CD8-positive, alpha-beta memory T cell (primary cell): ENCODE measurements around the gene SLC25A41. TPM values are rescaled to one million over a fixed set of nuclear protein-coding genes. Genes with fewer than 3 reads are reported as not detected.

Experiments
- CTCF ChIA-PET: fragments of 350-600 bp; sonication (Branson Sonifier 250); formaldehyde crosslinking; loops from one replicate; lab custom pipeline; 2021; ENCODE audit warnings: antibody characterized with exemption; lab: Charles Lee
- POLR2A ChIA-PET: fragments of 350-600 bp; sonication (Branson Sonifier 250); formaldehyde crosslinking; loops from one replicate; lab custom pipeline; 2021; ENCODE audit warnings: antibody characterized with exemption; lab: Charles Lee
- DNase-seq, 5 donors: peaks; one replicate each; pipeline versions ENCODE4 v3.0.0 to v3.0.0-alpha.2; 2020 to 2022; ENCODE audit warnings: mixed read lengths in 1 of 5
- H3K27ac ChIP-seq: one replicate; pipeline ENCODE4 v1.7.0; 2013; ENCODE audit warnings: low read depth, mild to moderate bottlenecking, low read length, moderate library complexity
- H3K27me3 ChIP-seq: 2 replicates; pipeline ENCODE4 v1.7.0; 2013; ENCODE audit warnings: low read length, mild to moderate bottlenecking; ENCODE audit not compliant: insufficient read depth, poor library complexity, severe bottlenecking
- H3K36me3 ChIP-seq: 2 replicates; pipeline ENCODE4 v1.7.0; 2013; ENCODE audit warnings: mild to moderate bottlenecking, low read length, moderate library complexity; ENCODE audit not compliant: insufficient read depth
- H3K4me1 ChIP-seq: 2 replicates; pipeline ENCODE4 v1.7.0; 2013; ENCODE audit warnings: mild to moderate bottlenecking, low read length, moderate library complexity; ENCODE audit not compliant: insufficient read depth
- H3K4me3 ChIP-seq: 2 replicates; pipeline ENCODE4 v1.7.0; 2013; ENCODE audit warnings: mild to moderate bottlenecking, low read length
- H3K9me3 ChIP-seq: 2 replicates; pipeline ENCODE4 v1.7.0; 2013; ENCODE audit warnings: mild to moderate bottlenecking, low read length
- H3K27ac Mint-ChIP-seq, 8 donors: one replicate each; pipeline ENCODE4 v1.8.0; 2020 to 2021; ENCODE audit warnings: mixed read lengths in 8 of 8, mild to moderate bottlenecking in 6 of 8, inconsistent platforms in 3 of 8, moderate library complexity in 3 of 8
- H3K27me3 Mint-ChIP-seq, 2 donors: one replicate each; pipeline ENCODE4 v1.8.0; 2020 to 2021; ENCODE audit warnings: mixed read lengths in 2 of 2, mild to moderate bottlenecking in 1 of 2, moderate library complexity in 1 of 2
- H3K36me3 Mint-ChIP-seq, 3 donors: one replicate each; pipeline ENCODE4 v1.8.0; 2020 to 2021; ENCODE audit warnings: mixed read lengths in 3 of 3, inconsistent platforms in 1 of 3, mild to moderate bottlenecking in 1 of 3
- H3K4me1 Mint-ChIP-seq, 3 donors: one replicate each; pipeline ENCODE4 v1.8.0; 2020 to 2021; ENCODE audit warnings: mixed read lengths in 3 of 3, inconsistent platforms in 1 of 3, mild to moderate bottlenecking in 1 of 3
- H3K4me3 Mint-ChIP-seq, 7 donors: one replicate each; pipeline ENCODE4 v1.8.0; 2020 to 2021; ENCODE audit warnings: mixed read lengths in 7 of 7, mild to moderate bottlenecking in 6 of 7, moderate library complexity in 4 of 7, inconsistent platforms in 2 of 7
- H3K9me3 Mint-ChIP-seq, 5 donors: one replicate each; pipeline ENCODE4 v1.8.0; 2020 to 2022; ENCODE audit warnings: mixed read lengths in 5 of 5, mild to moderate bottlenecking in 3 of 5, moderate library complexity in 2 of 5, inconsistent platforms in 1 of 5
- polyA plus RNA-seq: library from polyadenylated mRNA; unstranded; fragments of 300-500 nt; fragmentation: Illumina TruSeq; gene quantifications from one replicate; pipeline ENCODE4 v1.2.3, GENCODE V29; 2021
- total RNA-seq, 2 experiments: library from RNA; stranded (reverse); gene quantifications; one replicate each; pipeline ENCODE4 v1.2.3, GENCODE V29; 2021

The SLC25A41 gene
- total and polyA plus RNA-seq, 3 experiments from 2014 or later = 0.28 to 0.33 TPM; not detected in 1

- H3K27ac Mint-ChIP-seq = peak within 1 kb of the TSS; percentile 82 to 97 (median 90)
- H3K36me3 ChIP-seq = peaks cover 4% of the 10 kb centered on the region
- peaks cover 12% of the 10 kb centered on the region for H3K4me1 ChIP-seq
- peaks cover 13 to 22% (median 15%) of the 10 kb centered on the region in 3 donors for H3K36me3 Mint-ChIP-seq
- ChIA-PET CTCF (interaction anchor here (1.2 to 1.4 kb wide), 2 partner anchors 172 to 404 kb away, joined by 3 read pairs; no protein-coding TSS in a partner anchor), POLR2A (interaction anchor here (1.1 to 1.3 kb wide), 2 partner anchors 23 to 34 kb away, joined by 5 read pairs; partner anchors contain the start of gene KHSRP)
- H3K9me3 Mint-ChIP-seq = peaks cover 2 to 9% (median 5%) of the 10 kb centered on the region in 5 donors
- no peaks in the 10 kb centered on the region for H3K9me3 ChIP-seq
- H3K4me3 Mint-ChIP-seq = peak within 1 kb of the TSS; percentile 92 to 98 (median 96)
- H3K27me3 Mint-ChIP-seq = no peaks in the 10 kb centered on the region
- H3K4me1 Mint-ChIP-seq = peaks cover 13 to 28% (median 21%) of the 10 kb centered on the region in 3 donors
- peak within 1 kb of the TSS; percentile 95 for H3K4me3 ChIP-seq
- no peaks in the 10 kb centered on the region for H3K27me3 ChIP-seq
- peak; percentile 39 to 74 (median 57) for DNase-seq
- peak within 1 kb of the TSS; percentile 65 for H3K27ac ChIP-seq
These were observed 25.9 kb upstream of the SLC25A41 start, which contains the start of gene SLC25A23 for GRCh38 chr19:6459262-6460098. TSS of gene SLC25A23 (minus strand) at chr19:6459792. CDS start at chr19:6459628, 164 bp downstream.

- H3K4me1 ChIP-seq = peaks cover 5% of the 10 kb centered on the region
- peaks cover 13 to 29% (median 20%) of the 10 kb centered on the region in 3 donors for H3K36me3 Mint-ChIP-seq
- H3K27me3 Mint-ChIP-seq = no peaks in the 10 kb centered on the region
- DNase-seq = no peak
- ChIA-PET CTCF (interaction anchor here (1.2 to 1.4 kb wide), 2 partner anchors 173 to 404 kb away, joined by 3 read pairs; no protein-coding TSS in a partner anchor), POLR2A (interaction anchor here (0.6 to 1.3 kb wide), 2 partner anchors 24 to 1203 kb away, joined by 4 to 5 read pairs; no protein-coding TSS in a partner anchor)
- peaks cover 11 to 23% (median 21%) of the 10 kb centered on the region in 3 donors for H3K4me1 Mint-ChIP-seq
- peaks cover 11% of the 10 kb centered on the region for H3K36me3 ChIP-seq
- peaks cover under 1% of the 10 kb centered on the region for H3K9me3 ChIP-seq
- H3K4me3 ChIP-seq = peak overlapping the region; percentile 95
- H3K27me3 ChIP-seq = no peaks in the 10 kb centered on the region
- H3K4me3 Mint-ChIP-seq = peak overlapping the region; percentile 84 to 93 (median 91)
- peak overlapping the region; percentile 65 for H3K27ac ChIP-seq
- H3K27ac Mint-ChIP-seq = peak overlapping the region; percentile 48 to 80 (median 72)
- peaks cover 2 to 9% (median 5%) of the 10 kb centered on the region in 5 donors for H3K9me3 Mint-ChIP-seq
These were observed 25.2 kb upstream of the SLC25A41 start for GRCh38 chr19:6458695-6459261.

GRCh38 chr19:6457958-6458694 is 24.6 kb upstream of the SLC25A41 start:
- POLR2A ChIA-PET = interaction anchor here (0.6 kb wide), 1 partner anchor 1204 kb away, joined by 4 read pairs; no protein-coding TSS in a partner anchor
- peaks cover 11 to 22% (median 21%) of the 10 kb centered on the region in 3 donors for H3K4me1 Mint-ChIP-seq
- H3K4me1 ChIP-seq = peaks cover 4% of the 10 kb centered on the region

DNA sequence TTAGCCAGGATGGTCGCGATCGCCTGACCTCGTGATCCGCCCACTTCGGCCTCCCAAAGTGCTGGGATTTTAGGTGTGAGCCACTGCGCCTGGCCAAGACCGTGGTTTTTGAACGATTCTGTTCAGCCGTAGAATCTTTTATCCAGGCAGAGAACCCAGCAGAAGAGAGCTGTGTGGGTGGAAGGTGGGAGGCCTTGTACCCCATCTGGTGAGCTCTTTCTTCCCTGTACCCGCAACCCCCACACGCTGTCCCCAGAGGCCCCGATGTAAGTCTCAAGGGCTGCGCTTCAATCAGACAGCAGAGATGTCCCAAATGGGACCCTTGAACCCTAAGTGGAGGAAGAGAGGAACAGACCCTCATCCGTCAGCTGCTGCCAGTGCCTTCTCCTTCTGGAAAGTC is 22.4 kb upstream of the SLC25A41 start:
- H3K4me3 ChIP-seq = no peak overlapping the region
- Mint-ChIP-seq H3K36me3 (peaks cover 17 to 46% (median 33%) of the 10 kb centered on the region in 3 donors), H3K4me1 (peaks cover 11 to 22% (median 16%) of the 10 kb centered on the region in 3 donors), H3K9me3 (peaks cover 4 to 12% (median 8%) of the 10 kb centered on the region in 5 donors), H3K27ac (no peak overlapping the region), H3K27me3 (no peaks in the 10 kb centered on the region), H3K4me3 (peak overlapping the region in 1 of 7 donors; percentile 61)
- H3K4me1 ChIP-seq = peaks cover 4% of the 10 kb centered on the region
- H3K27me3 ChIP-seq = no peaks in the 10 kb centered on the region
- H3K27ac ChIP-seq = no peak overlapping the region
- CTCF ChIA-PET = interaction anchor here (0.9 kb wide), 1 partner anchor 35 kb away, joined by 3 read pairs; no protein-coding TSS in a partner anchor
- no peak for DNase-seq
- H3K36me3 ChIP-seq = peaks cover 13% of the 10 kb centered on the region
- H3K9me3 ChIP-seq = peaks cover 4% of the 10 kb centered on the region
- POLR2A ChIA-PET = no interaction called here

More at GRCh38 chr19:6457958-6458694, 24.6 kb upstream of the SLC25A41 start:
- Mint-ChIP-seq H3K27ac (peak overlapping the region in 5 of 8 donors; percentile 48 to 80 (median 64)), H3K36me3 (peaks cover 15 to 33% (median 26%) of the 10 kb centered on the region in 3 donors), H3K27me3 (no peaks in the 10 kb centered on the region), H3K9me3 (peaks cover 4 to 12% (median 8%) of the 10 kb centered on the region in 5 donors), H3K4me3 (peak overlapping the region; percentile 84 to 93 (median 91))
- peaks cover 4% of the 10 kb centered on the region for H3K9me3 ChIP-seq
- no peak for DNase-seq
- no peak overlapping the region for H3K4me3 ChIP-seq
- H3K36me3 ChIP-seq = peaks cover 13% of the 10 kb centered on the region
- CTCF ChIA-PET = no interaction called here
- H3K27me3 ChIP-seq = no peaks in the 10 kb centered on the region
- peak overlapping the region; percentile 65 for H3K27ac ChIP-seq

DNA sequence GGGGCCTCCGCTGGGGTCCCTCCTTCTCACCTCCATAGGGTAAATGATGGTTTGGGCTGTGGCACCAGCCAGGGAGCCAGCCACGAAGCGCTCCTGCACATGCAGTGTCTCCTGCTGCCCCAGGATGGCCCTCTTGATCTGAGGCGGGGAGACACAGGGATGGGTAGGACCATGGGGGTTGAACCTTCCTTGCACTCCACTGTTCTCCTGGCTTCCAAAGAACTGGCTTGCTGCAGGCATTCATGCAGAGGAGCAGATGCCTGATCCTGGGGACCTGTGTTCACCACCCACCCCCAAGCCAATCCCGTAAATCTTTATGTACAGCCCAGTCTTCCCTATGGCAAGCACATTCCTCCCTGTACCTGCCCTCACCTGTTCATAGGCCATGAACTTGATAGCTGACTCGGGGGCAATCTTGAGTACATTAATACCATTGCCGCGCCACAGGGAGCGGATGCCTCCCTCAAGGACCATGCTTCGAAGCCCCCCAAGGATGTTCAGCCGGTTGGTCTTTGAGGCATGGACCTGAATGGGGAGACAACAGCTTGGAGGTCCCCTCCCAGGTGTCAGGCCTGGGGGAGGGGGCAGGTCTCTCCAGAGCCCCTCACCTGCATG is 20.5 kb upstream of the SLC25A41 start:
- Mint-ChIP-seq H3K36me3 (peaks cover 16 to 43% (median 38%) of the 10 kb centered on the region in 3 donors), H3K27ac (no peak overlapping the region), H3K9me3 (peaks cover 4 to 12% (median 8%) of the 10 kb centered on the region in 5 donors), H3K4me3 (no peak overlapping the region), H3K27me3 (no peaks in the 10 kb centered on the region), H3K4me1 (peaks cover 6 to 12% (median 6%) of the 10 kb centered on the region in 3 donors)
- no peaks in the 10 kb centered on the region for H3K27me3 ChIP-seq
- DNase-seq = no peak
- no peak overlapping the region for H3K4me3 ChIP-seq
- no peak overlapping the region for H3K27ac ChIP-seq
- CTCF ChIA-PET = no interaction called here
- POLR2A ChIA-PET = no interaction called here
- peaks cover 4% of the 10 kb centered on the region for H3K4me1 ChIP-seq
- peaks cover 13% of the 10 kb centered on the region for H3K36me3 ChIP-seq
- peaks cover 4% of the 10 kb centered on the region for H3K9me3 ChIP-seq

GRCh38 chr19:6452899-6453298 is 19.3 kb upstream of the SLC25A41 start:
- Histone ChIP-seq H3K27ac (no peak overlapping the region), H3K4me1 (no peaks in the 10 kb centered on the region), H3K9me3 (peaks cover 4% of the 10 kb centered on the region), H3K27me3 (no peaks in the 10 kb centered on the region), H3K36me3 (peaks cover 13% of the 10 kb centered on the region), H3K4me3 (no peak overlapping the region)
- Mint-ChIP-seq H3K9me3 (peaks cover 4 to 12% (median 8%) of the 10 kb centered on the region in 5 donors), H3K36me3 (peaks cover 16 to 41% (median 38%) of the 10 kb centered on the region in 3 donors), H3K4me3 (peak overlapping the region in 1 of 7 donors; percentile 68), H3K4me1 (peaks cover 0 to under 1% (median 0%) of the 10 kb centered on the region in 3 donors), H3K27me3 (no peaks in the 10 kb centered on the region), H3K27ac (peak overlapping the region in 1 of 8 donors; percentile 54)
- POLR2A ChIA-PET = no interaction called here
- no peak for DNase-seq
- CTCF ChIA-PET = no interaction called here

- H3K4me1 ChIP-seq = no peaks in the 10 kb centered on the region
- peaks cover 16 to 40% (median 38%) of the 10 kb centered on the region in 3 donors for H3K36me3 Mint-ChIP-seq
- H3K27ac Mint-ChIP-seq = peak overlapping the region in 1 of 8 donors; percentile 50
- H3K27me3 ChIP-seq = no peaks in the 10 kb centered on the region
- H3K27ac ChIP-seq = no peak overlapping the region
- H3K9me3 Mint-ChIP-seq = peaks cover 4 to 12% (median 8%) of the 10 kb centered on the region in 5 donors
- ChIA-PET CTCF (no interaction called here), POLR2A (no interaction called here)
- peaks cover 13% of the 10 kb centered on the region for H3K36me3 ChIP-seq
- no peak overlapping the region for H3K4me3 ChIP-seq
- no peaks in the 10 kb centered on the region for H3K4me1 Mint-ChIP-seq
- no peak for DNase-seq
- peaks cover 4% of the 10 kb centered on the region for H3K9me3 ChIP-seq
- H3K4me3 Mint-ChIP-seq = no peak overlapping the region
- H3K27me3 Mint-ChIP-seq = no peaks in the 10 kb centered on the region
These were observed 18.7 kb upstream of the SLC25A41 start for GRCh38 chr19:6452223-6452614.
